SK-N-MC (cell line): ENCODE measurements around the gene LHFPL3.

Source experiments
- EZH2 ChIP-seq: fragments of 200-600 bp; sonication (generic); IDR thresholded peaks from one replicate; pipeline ENCODE4 v1.6.1; 2017; ENCODE audit warnings: antibody characterized with exemption
- FOXP2 ChIP-seq: optimal IDR thresholded peaks from 2 replicates; pipeline ENCODE3; 2011; ENCODE audit warnings: mild to moderate bottlenecking, moderate library complexity; ENCODE audit not compliant: insufficient read depth; ENCODE audit errors: extremely low read length, control extremely low read depth

- TF ChIP-seq FOXP2 (no peak), EZH2 (no peak)
Observed at GRCh38 chr7:104694710-104695109, 366.3 kb downstream of the LHFPL3 start.
